Uterus (tissue), 2 donors: Measurements from ENCODE around the gene CFAP161.

Source experiments
- CTCF ChIP-seq, 4 experiments: fragments of 200-600 bp in 2 of 4; fragments of 450-650 bp in 2 of 4; sonication (generic) in 2 of 4; IDR thresholded peaks; one replicate each; pipeline ENCODE4 v1.5.1; 2016 to 2019; ENCODE audit warnings: antibody characterized with exemption in 4 of 4, mild to moderate bottlenecking in 2 of 4, moderate library complexity in 1 of 4
- POLR2A ChIP-seq, 2 donors: fragments of 450-650 bp; IDR thresholded peaks; one replicate each; pipeline ENCODE4 v1.6.1; 2016; ENCODE audit warnings: antibody characterized with exemption in 2 of 2, mild to moderate bottlenecking in 1 of 2, moderate library complexity in 1 of 2

- TF ChIP-seq CTCF (IDR thresholded peaks at IDR 0.05) (no peak), POLR2A (IDR thresholded peaks at IDR 0.05) (no peak)
Measured at GRCh38 chr15:81098349-81098748, 35.7 kb upstream of the CFAP161 start.
